ENCODE results near the gene SPHK2. TPM values are rescaled to one million over a fixed set of nuclear protein-coding genes. Genes with fewer than 3 reads are reported as not detected.
A peak's percentile ranks its signal among the peaks of the same experiment; 100 is the strongest.

SPHK2 gene
- total RNA-seq, 4 donors from 2014 or later: 7.8 to 12.4 (median 9.2) TPM

GRCh38 chr19:48639483-48640375 lies 20.4 kb downstream of the SPHK2 start:
- in situ Hi-C loops (cut with MboI; ENCODE audit: low sequenced_read_pairs in 4 of 4): loop anchor here in 2 of 4 donors (10.0 to 25.0 kb wide), 2 partner anchors 98 to 105 kb away; partner anchors contain the start of genes IZUMO1 (in 2 of the 2) and RASIP1 (in 2 of the 2)

GRCh38 chr19:48641850-48642249 lies 22.5 kb downstream of the SPHK2 start:
- DNase-seq: no peak
- no peaks in the 10 kb centered on the region for H3K36me3 ChIP-seq
- intact Hi-C loops (cut with DNase I; ENCODE audit: low total_unique reads) (no loop called here), in situ Hi-C loops (cut with MboI; ENCODE audit: low sequenced_read_pairs in 4 of 4) (loop anchor here in 2 of 4 donors (10.0 to 25.0 kb wide), 2 partner anchors 95 to 103 kb away; partner anchors contain the start of genes IZUMO1 (in 2 of the 2) and RASIP1 (in 2 of the 2))
- no peak overlapping the region for H3K4me3 ChIP-seq
- no peak for ATAC-seq
- no peaks in the 10 kb centered on the region for H3K27me3 ChIP-seq
- H3K9me3 ChIP-seq: no peaks in the 10 kb centered on the region
- no peak overlapping the region for H3K27ac ChIP-seq
- TF ChIP-seq CTCF (IDR thresholded peaks at IDR 0.05 in 4 of 5, conservative IDR thresholded peaks at IDR 0.05 in 1 of 5) (no peak), POLR2A (IDR thresholded peaks at IDR 0.05) (no peak)
- H3K4me1 ChIP-seq: peaks cover 20 to 32% of the 10 kb centered on the region in 2 donors

More at GRCh38 chr19:48639483-48640375, 20.4 kb downstream of the SPHK2 start:
- no peak for TF ChIP-seq POLR2A (IDR thresholded peaks at IDR 0.05)
- TF ChIP-seq CTCF (IDR thresholded peaks at IDR 0.05 in 4 of 5, conservative IDR thresholded peaks at IDR 0.05 in 1 of 5): no peak
- Histone ChIP-seq H3K36me3 (no peaks in the 10 kb centered on the region), H3K9me3 (no peaks in the 10 kb centered on the region), H3K4me1 (peaks cover 16 to 31% of the 10 kb centered on the region in 2 donors), H3K4me3 (no peak overlapping the region), H3K27me3 (no peaks in the 10 kb centered on the region), H3K27ac (peak overlapping the region in 2 of 4 donors; percentile 99 to 100)
- intact Hi-C loops (cut with DNase I; ENCODE audit: low total_unique reads): loop anchor here (2.0 to 10.0 kb wide), 4 partner anchors 147 to 1563 kb away; partner anchors contain the start of genes AKT1S1, MYH14 and TBC1D17
- no peak for ATAC-seq
- DNase-seq: no peak

GRCh38 chr19:48642862-48643261 lies 23.6 kb downstream of the SPHK2 start:
- intact Hi-C loops (cut with DNase I; ENCODE audit: low total_unique reads): no loop called here
- Histone ChIP-seq H3K27ac (no peak overlapping the region), H3K4me1 (peaks cover 17 to 30% of the 10 kb centered on the region in 2 donors), H3K9me3 (no peaks in the 10 kb centered on the region), H3K27me3 (no peaks in the 10 kb centered on the region), H3K4me3 (no peak overlapping the region), H3K36me3 (no peaks in the 10 kb centered on the region)
- in situ Hi-C loops (cut with MboI; ENCODE audit: low sequenced_read_pairs in 4 of 4): loop anchor here in 2 of 4 donors (10.0 to 25.0 kb wide), 2 partner anchors 94 to 102 kb away; partner anchors contain the start of genes IZUMO1 (in 2 of the 2) and RASIP1 (in 2 of the 2)
- ATAC-seq (no peak), DNase-seq (no peak)
- TF ChIP-seq POLR2A (IDR thresholded peaks at IDR 0.05) (no peak), CTCF (IDR thresholded peaks at IDR 0.05 in 4 of 5, conservative IDR thresholded peaks at IDR 0.05 in 1 of 5) (no peak)

- ATAC-seq (no peak), DNase-seq (no peak)
- no peaks in the 10 kb centered on the region for H3K27me3 ChIP-seq
- peaks cover 14 to 23% of the 10 kb centered on the region in 2 donors for H3K4me1 ChIP-seq
- TF ChIP-seq CTCF (IDR thresholded peaks at IDR 0.05 in 4 of 5, conservative IDR thresholded peaks at IDR 0.05 in 1 of 5): no peak
- no peak for TF ChIP-seq POLR2A (IDR thresholded peaks at IDR 0.05)
- intact Hi-C loops (cut with DNase I; ENCODE audit: low total_unique reads) (no loop called here), in situ Hi-C loops (cut with MboI; ENCODE audit: low sequenced_read_pairs in 4 of 4) (loop anchor here in 2 of 4 donors (10.0 to 25.0 kb wide), 2 partner anchors 93 to 100 kb away; partner anchors contain the start of genes IZUMO1 (in 2 of the 2) and RASIP1 (in 2 of the 2))
- H3K36me3 ChIP-seq: no peaks in the 10 kb centered on the region
- peak overlapping the region in 3 of 4 donors; percentile 73 to 94 (median 92) for H3K4me3 ChIP-seq
- H3K27ac ChIP-seq: no peak overlapping the region
- H3K9me3 ChIP-seq: no peaks in the 10 kb centered on the region
These were observed 25.0 kb downstream of the SPHK2 start for GRCh38 chr19:48644355-48644754.
